Panc1 (cell line): ENCODE measurements around the gene TLR10.

Source experiments
- CTCF ChIP-seq: fragments of 450-650 bp; IDR thresholded peaks from 2 replicates; pipeline ENCODE4 v1.5.1; 2017; ENCODE audit warnings: mild to moderate bottlenecking
- POLR2AphosphoS5 ChIP-seq: IDR thresholded peaks from 2 replicates; pipeline ENCODE4 v1.6.1; 2012; ENCODE audit warnings: mild to moderate bottlenecking, low read depth, low read length, moderate library complexity
- REST ChIP-seq, 2 experiments: IDR thresholded peaks; 2 replicates each; pipeline ENCODE4 v1.6.1; 2011 to 2012; ENCODE audit warnings: low read depth in 2 of 2, control low read depth in 1 of 2, low read length in 1 of 2, mild to moderate bottlenecking in 1 of 2, moderate library complexity in 1 of 2; ENCODE audit not compliant: insufficient read depth in 1 of 2
- SIN3A ChIP-seq: IDR thresholded peaks from 2 replicates; pipeline ENCODE4 v1.6.1; 2012; ENCODE audit warnings: low read depth, mild to moderate bottlenecking, low read length, moderate library complexity, borderline replicate concordance; ENCODE audit not compliant: insufficient read depth

GRCh38 chr4:38794051-38794450 is 11.3 kb upstream of the TLR10 start:
- TF ChIP-seq CTCF, result no peak
- TF ChIP-seq POLR2AphosphoS5, result no peak
- TF ChIP-seq REST (IDR thresholded peaks at IDR 0.05; ENCODE audit: insufficient read depth in 1 of 2, low read depth in 2 of 2, low read length in 1 of 2), result no peak
- no peak for TF ChIP-seq SIN3A
